ENCODE measurements around the gene ZBTB38.

The ZBTB38 gene

DNA sequence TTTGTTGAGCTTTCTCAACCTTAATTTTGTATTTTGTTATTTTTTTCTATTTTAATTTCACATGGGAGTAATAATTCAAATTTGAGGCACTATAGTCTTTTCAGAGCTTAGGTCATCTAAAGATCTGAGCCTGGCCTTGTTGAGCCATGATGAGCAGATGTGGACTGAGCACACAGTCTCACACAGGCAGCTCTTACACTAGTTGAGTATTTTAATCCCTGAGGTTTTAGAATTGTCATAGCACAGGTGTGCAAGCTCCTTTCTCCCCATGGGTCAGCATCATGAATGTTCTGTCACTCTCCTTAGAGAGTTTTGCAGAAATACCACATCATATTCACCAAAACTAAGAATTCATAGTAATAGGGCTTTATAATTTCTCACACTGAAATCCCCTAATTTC is 4.9 kb downstream of the ZBTB38 start:
- no peaks in the 10 kb centered on the region for H3K9me3 ChIP-seq
- H3K4me3 ChIP-seq (ENCODE audit: low read depth, low read length): no peak overlapping the region
- no peak for DNase-seq
- TF ChIP-seq, protein P1, sequence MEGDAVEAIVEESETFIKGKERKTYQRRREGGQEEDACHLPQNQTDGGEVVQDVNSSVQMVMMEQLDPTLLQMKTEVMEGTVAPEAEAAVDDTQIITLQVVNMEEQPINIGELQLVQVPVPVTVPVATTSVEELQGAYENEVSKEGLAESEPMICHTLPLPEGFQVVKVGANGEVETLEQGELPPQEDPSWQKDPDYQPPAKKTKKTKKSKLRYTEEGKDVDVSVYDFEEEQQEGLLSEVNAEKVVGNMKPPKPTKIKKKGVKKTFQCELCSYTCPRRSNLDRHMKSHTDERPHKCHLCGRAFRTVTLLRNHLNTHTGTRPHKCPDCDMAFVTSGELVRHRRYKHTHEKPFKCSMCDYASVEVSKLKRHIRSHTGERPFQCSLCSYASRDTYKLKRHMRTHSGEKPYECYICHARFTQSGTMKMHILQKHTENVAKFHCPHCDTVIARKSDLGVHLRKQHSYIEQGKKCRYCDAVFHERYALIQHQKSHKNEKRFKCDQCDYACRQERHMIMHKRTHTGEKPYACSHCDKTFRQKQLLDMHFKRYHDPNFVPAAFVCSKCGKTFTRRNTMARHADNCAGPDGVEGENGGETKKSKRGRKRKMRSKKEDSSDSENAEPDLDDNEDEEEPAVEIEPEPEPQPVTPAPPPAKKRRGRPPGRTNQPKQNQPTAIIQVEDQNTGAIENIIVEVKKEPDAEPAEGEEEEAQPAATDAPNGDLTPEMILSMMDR (IDR thresholded peaks at IDR 0.05; ENCODE audit: low read depth, low read length): no peak
- no peaks in the 10 kb centered on the region for H3K36me3 ChIP-seq
- H3K4me1 ChIP-seq: peaks cover 3% of the 10 kb centered on the region; the same call in 1 of the 2 replicates
- no peaks in the 10 kb centered on the region for H3K27me3 ChIP-seq

DNA sequence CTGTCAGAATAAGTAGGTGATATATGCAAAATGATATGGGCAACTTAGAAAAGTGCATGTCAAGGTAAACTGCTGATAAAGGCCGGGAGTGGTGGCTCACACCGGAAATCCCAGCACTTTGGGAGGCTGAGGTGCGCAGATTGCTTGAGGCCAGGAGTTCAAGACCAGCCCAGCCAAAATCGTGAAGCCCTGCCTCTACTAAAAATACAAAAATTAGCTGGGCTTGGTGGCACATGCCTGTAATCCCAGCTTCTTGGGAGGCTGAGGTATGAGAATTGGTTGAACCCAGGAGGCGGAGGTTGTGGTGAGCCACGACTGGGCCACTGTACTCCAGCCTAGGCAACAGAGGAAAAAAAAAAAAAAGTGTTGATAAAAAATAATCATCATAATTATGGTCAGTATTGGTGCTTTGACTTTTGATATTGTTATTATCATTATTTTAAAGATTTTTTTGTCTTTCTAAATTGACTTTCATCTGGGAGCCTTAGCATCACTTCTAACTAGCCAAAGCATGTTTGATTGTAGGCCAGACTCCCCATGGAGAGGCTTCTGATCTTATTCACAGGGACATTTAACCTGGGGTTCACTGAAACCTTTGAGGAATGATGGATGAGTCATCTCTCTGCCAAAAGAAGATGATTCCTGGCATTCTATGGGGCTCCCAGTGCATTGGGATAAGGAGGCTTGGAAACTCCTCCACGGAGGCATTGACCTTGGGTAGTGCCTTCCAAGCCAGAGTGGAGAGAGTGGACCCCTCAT is 5.6 kb downstream of the ZBTB38 start:
- Histone ChIP-seq H3K9me3 (no peaks in the 10 kb centered on the region), H3K4me3 (ENCODE audit: low read depth, low read length) (no peak overlapping the region), H3K27me3 (no peaks in the 10 kb centered on the region), H3K36me3 (no peaks in the 10 kb centered on the region), H3K4me1 (no peaks in the 10 kb centered on the region; the same call in 1 of the 2 replicates)
- no peak for DNase-seq
- TF ChIP-seq, protein P1 (IDR thresholded peaks at IDR 0.05; ENCODE audit: low read depth, low read length): no peak

DNA sequence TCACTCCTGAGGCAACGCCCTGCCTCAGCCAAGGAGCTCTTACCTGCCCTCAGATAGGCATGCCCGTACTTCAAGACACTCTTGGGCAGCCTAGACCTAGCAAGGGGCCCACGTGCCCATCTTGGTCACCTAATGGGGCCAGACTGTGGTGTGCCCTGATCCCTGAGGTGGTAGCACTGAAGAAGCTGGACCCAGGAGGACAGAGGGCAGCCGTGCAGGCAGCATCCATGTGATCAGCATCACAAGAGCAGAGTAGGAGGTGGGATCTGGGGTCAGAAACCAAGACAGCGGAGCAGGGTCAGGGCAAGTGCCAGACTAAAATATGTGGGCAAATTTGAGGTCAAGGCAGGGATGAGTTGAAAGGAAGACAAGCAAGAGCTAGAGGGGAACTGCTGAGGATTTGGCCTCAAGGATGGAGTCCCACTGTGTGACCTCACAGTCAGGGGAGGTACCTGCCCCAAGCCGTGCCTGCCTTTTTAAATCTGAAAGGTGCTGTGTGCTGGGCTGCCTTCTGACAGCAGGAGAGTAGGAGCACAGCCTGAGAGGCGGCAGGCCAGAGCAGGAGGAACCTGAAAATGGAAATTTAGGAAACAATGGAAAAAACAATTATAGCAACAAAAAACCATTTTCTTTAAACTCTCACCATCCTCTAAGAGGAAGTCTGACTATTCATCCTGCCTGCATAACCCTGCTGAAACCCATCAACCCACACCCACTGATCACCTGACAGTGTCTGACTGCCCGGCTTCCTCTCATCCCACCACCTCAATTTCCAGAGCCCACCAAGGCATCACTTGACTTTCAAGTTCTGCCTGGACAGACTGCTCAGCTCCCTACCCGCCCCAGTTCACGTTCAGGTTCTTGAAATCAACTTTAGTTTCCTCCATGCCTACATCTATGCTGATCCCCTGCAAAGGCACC is 7.3 kb downstream of the ZBTB38 start:
- no peaks in the 10 kb centered on the region for H3K27me3 ChIP-seq
- H3K4me1 ChIP-seq: no peaks in the 10 kb centered on the region
- no peaks in the 10 kb centered on the region for H3K9me3 ChIP-seq
- TF ChIP-seq, protein P1 (IDR thresholded peaks at IDR 0.05; ENCODE audit: low read depth, low read length): no peak
- H3K4me3 ChIP-seq (ENCODE audit: low read depth, low read length): no peak overlapping the region
- no peak for DNase-seq
- H3K36me3 ChIP-seq: no peaks in the 10 kb centered on the region

DNA sequence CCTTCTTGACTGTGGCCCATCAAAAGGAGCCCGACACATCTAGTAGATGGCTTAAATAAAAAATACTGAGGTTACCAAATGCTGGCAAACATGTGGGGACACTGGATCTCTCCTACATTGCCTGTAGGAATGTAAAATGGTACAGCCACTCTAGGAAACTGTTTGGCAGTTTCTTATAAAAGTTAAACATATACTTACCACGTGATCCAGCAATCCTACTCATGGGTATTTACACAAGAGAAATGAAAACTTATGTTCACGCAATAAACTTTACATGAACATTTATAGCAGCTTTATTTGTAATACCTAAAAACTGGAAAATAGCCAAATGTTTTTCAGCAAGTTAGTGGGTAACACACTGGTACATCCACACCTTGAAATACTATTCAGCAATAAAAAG is 9.1 kb downstream of the ZBTB38 start:
- H3K9me3 ChIP-seq: no peaks in the 10 kb centered on the region
- no peak for DNase-seq
- H3K4me3 ChIP-seq (ENCODE audit: low read depth, low read length): no peak overlapping the region
- no peaks in the 10 kb centered on the region for H3K4me1 ChIP-seq
- H3K27me3 ChIP-seq: no peaks in the 10 kb centered on the region
- TF ChIP-seq, protein P1 (IDR thresholded peaks at IDR 0.05; ENCODE audit: low read depth, low read length): no peak
- no peaks in the 10 kb centered on the region for H3K36me3 ChIP-seq

DNA sequence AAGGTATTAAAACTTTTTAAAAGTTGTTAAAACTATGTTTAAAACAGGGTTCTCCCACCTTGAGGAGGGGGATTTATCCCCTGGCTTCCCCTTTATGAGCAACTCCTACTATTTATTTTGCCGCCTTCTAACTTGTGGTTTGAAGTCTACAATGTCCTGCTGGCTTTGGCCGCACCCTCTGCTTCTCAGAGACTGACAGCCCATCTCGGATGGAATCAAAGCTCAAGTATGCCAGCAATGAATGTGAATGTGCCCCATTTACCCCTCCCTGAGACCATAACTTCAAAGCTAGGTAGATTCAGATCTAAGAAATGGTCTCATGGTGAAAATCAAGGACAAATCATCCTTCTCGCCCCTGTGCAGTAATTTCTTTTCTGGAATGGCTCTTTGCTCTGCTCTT is 10.3 kb downstream of the ZBTB38 start:
- H3K9me3 ChIP-seq: no peaks in the 10 kb centered on the region
- peaks cover 3% of the 10 kb centered on the region; the same call in 1 of the 2 replicates for H3K4me1 ChIP-seq
- H3K4me3 ChIP-seq (ENCODE audit: low read depth, low read length): no peak overlapping the region
- no peaks in the 10 kb centered on the region for H3K27me3 ChIP-seq
- no peaks in the 10 kb centered on the region for H3K36me3 ChIP-seq
- no peak for DNase-seq
- TF ChIP-seq, protein P1 (IDR thresholded peaks at IDR 0.05; ENCODE audit: low read depth, low read length): no peak
